ENCODE data around the gene LRRC42. TPM values are rescaled to one million over a fixed set of nuclear protein-coding genes. Genes with fewer than 3 reads are reported as not detected.

LRRC42 gene
- total RNA-seq, 1 donor from 2014 or later, result 30.1 TPM

DNA sequence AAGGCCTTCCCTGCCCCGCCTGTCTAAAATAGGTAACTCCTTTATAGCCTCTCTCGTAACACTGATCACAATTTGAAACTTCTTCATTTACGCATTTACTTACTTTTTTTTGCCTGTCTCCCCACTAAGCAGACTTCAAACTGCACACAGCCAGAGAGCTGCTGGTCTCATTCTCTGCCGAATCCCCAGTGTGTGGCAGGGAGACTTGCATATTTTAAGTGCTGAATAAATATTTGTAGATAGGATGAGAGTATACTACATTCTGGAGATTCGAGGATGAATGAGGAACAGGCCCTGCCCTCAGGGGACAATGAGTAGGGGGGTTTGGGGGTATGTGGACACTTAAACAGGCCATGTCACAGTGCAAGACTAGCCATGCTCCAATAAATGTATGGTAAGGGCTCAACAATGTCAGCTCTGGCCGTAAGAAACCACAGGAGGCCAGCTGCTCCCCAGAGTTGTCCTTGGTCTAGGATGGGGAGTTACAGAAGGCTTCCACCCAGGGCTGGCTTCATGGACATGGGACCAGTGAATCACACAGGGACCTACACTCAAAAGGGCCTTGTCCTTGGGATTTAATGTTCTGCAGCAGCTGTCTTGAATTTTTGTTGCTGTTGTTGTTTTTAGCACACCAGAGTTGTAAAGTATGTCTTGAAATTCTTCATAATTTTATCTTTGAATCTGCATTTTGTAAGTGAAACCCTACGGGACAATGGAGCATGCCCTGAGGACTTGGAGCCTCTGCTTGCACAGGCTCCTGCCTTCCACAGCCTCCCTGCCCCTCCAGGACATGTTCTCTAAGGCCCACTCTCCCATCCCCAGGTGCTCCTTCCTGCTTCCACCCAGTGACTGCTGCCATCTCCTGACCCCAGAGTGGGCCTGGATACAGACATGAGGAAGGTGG, 43.7 kb upstream of the LRRC42 start:
- no peak overlapping the region for H3K4me3 Mint-ChIP-seq (ENCODE audit: unreplicated experiment)
- DNase-seq (ENCODE audit: extremely low spot score, unreplicated experiment), result no peak
- H3K27me3 Mint-ChIP-seq (ENCODE audit: unreplicated experiment), result no peaks in the 10 kb centered on the region
- no peaks in the 10 kb centered on the region for H3K9me3 Mint-ChIP-seq (ENCODE audit: unreplicated experiment)
- TF ChIP-seq, protein P1, sequence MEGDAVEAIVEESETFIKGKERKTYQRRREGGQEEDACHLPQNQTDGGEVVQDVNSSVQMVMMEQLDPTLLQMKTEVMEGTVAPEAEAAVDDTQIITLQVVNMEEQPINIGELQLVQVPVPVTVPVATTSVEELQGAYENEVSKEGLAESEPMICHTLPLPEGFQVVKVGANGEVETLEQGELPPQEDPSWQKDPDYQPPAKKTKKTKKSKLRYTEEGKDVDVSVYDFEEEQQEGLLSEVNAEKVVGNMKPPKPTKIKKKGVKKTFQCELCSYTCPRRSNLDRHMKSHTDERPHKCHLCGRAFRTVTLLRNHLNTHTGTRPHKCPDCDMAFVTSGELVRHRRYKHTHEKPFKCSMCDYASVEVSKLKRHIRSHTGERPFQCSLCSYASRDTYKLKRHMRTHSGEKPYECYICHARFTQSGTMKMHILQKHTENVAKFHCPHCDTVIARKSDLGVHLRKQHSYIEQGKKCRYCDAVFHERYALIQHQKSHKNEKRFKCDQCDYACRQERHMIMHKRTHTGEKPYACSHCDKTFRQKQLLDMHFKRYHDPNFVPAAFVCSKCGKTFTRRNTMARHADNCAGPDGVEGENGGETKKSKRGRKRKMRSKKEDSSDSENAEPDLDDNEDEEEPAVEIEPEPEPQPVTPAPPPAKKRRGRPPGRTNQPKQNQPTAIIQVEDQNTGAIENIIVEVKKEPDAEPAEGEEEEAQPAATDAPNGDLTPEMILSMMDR (IDR thresholded peaks at IDR 0.05), result no peak
- H3K4me1 Mint-ChIP-seq (ENCODE audit: unreplicated experiment), result peaks cover 25% of the 10 kb centered on the region
- H3K36me3 Mint-ChIP-seq (ENCODE audit: unreplicated experiment), result no peaks in the 10 kb centered on the region
- H3K27ac Mint-ChIP-seq (ENCODE audit: unreplicated experiment), result peak overlapping the region; percentile 27

DNA sequence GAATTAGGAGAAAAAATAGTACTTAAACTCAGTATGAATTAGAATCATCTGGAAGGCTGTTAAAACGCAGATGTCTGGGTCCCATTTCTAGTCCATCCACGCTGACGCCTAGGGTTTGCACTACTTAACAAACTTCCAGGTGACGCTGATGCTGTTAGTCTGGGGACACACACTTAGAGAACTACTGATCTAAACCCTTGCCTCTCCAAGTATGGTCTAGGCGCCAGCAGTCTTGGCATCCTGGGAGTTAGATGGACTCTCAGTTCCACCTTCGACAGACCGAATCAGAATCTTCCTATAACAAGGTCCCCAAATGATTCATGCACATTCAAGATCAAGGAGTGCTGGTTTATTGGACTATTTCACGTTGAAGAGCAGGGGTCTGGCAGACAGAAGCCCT, 40.6 kb upstream of the LRRC42 start:
- Mint-ChIP-seq H3K27me3 (ENCODE audit: unreplicated experiment) (no peaks in the 10 kb centered on the region), H3K27ac (ENCODE audit: unreplicated experiment) (no peak overlapping the region), H3K4me3 (ENCODE audit: unreplicated experiment) (no peak overlapping the region), H3K4me1 (ENCODE audit: unreplicated experiment) (peaks cover 18% of the 10 kb centered on the region), H3K36me3 (ENCODE audit: unreplicated experiment) (no peaks in the 10 kb centered on the region), H3K9me3 (ENCODE audit: unreplicated experiment) (no peaks in the 10 kb centered on the region)
- TF ChIP-seq, protein P1 (IDR thresholded peaks at IDR 0.05), result no peak
- DNase-seq (ENCODE audit: extremely low spot score, unreplicated experiment), result no peak

DNA sequence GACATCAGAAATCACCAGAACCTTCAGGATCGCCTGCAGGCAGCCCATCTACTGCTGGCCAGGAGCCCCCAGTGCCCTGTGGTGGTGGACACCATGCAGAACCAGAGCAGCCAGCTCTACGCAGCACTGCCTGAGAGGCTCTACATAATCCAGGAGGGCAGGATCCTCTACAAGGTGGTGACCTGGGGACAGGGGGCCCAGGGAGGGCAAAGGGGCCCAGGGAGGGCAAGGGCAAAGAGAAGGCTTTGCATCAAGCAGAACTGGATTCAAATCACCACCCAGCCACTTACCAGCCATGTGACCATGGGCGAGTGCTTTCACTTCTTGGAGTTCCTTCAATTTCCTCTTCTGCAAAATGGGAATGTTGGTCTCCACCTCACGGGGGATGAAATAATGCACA, 40.0 kb upstream of the LRRC42 start:
- TF ChIP-seq, protein P1 (IDR thresholded peaks at IDR 0.05), result no peak
- H3K9me3 Mint-ChIP-seq (ENCODE audit: unreplicated experiment), result no peaks in the 10 kb centered on the region
- H3K27me3 Mint-ChIP-seq (ENCODE audit: unreplicated experiment), result no peaks in the 10 kb centered on the region
- peaks cover 18% of the 10 kb centered on the region for H3K4me1 Mint-ChIP-seq (ENCODE audit: unreplicated experiment)
- no peaks in the 10 kb centered on the region for H3K36me3 Mint-ChIP-seq (ENCODE audit: unreplicated experiment)
- no peak overlapping the region for H3K27ac Mint-ChIP-seq (ENCODE audit: unreplicated experiment)
- DNase-seq (ENCODE audit: extremely low spot score, unreplicated experiment), result no peak
- H3K4me3 Mint-ChIP-seq (ENCODE audit: unreplicated experiment), result no peak overlapping the region

DNA sequence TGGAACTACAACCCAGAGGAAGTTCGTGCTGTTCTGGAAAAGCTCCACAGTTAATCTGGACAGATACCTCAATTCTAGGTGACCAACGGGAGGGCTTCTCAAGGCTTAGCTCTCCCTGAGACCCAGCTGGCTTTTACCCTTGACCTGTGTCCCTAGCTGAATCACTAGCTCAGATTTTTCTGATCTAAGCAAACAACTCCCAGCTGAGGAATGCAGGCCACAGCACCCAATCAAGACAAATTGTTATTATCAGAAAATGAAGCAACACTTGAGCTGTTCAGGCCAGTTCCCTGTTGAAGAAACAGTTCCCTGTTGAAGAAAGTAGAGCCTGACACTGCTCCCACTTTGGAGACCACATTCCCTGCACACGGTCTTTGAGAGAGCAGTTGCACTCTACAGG, 36.2 kb upstream of the LRRC42 start:
- H3K27ac Mint-ChIP-seq (ENCODE audit: unreplicated experiment), result no peak overlapping the region
- no peaks in the 10 kb centered on the region for H3K9me3 Mint-ChIP-seq (ENCODE audit: unreplicated experiment)
- no peak overlapping the region for H3K4me3 Mint-ChIP-seq (ENCODE audit: unreplicated experiment)
- no peak for DNase-seq (ENCODE audit: extremely low spot score, unreplicated experiment)
- TF ChIP-seq, protein P1 (IDR thresholded peaks at IDR 0.05), result no peak
- no peaks in the 10 kb centered on the region for H3K27me3 Mint-ChIP-seq (ENCODE audit: unreplicated experiment)
- no peaks in the 10 kb centered on the region for H3K4me1 Mint-ChIP-seq (ENCODE audit: unreplicated experiment)
- peaks cover 4% of the 10 kb centered on the region for H3K36me3 Mint-ChIP-seq (ENCODE audit: unreplicated experiment)

DNA sequence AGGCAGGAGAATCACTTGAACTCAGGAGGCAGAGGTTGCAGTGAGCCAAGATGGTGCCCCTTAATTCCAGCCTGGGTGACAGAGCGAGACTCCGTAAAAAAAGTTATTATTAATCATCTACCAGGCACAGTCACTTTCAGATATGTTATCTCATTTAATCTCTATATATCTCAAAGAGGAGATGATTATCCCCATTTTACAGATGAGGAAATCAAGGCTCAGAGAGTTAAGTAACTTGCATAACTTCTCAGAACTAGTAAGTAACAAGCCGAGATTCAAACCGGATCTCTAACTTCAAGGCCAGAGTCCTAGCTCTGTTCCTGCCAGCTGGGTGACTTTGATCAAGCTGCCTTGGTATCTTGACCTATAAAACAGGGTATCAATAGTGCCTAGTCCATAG, 34.7 kb upstream of the LRRC42 start:
- no peaks in the 10 kb centered on the region for H3K9me3 Mint-ChIP-seq (ENCODE audit: unreplicated experiment)
- TF ChIP-seq, protein P1 (IDR thresholded peaks at IDR 0.05), result no peak
- DNase-seq (ENCODE audit: extremely low spot score, unreplicated experiment), result no peak
- H3K4me1 Mint-ChIP-seq (ENCODE audit: unreplicated experiment), result no peaks in the 10 kb centered on the region
- H3K36me3 Mint-ChIP-seq (ENCODE audit: unreplicated experiment), result peaks cover 6% of the 10 kb centered on the region
- no peaks in the 10 kb centered on the region for H3K27me3 Mint-ChIP-seq (ENCODE audit: unreplicated experiment)
- no peak overlapping the region for H3K27ac Mint-ChIP-seq (ENCODE audit: unreplicated experiment)
- no peak overlapping the region for H3K4me3 Mint-ChIP-seq (ENCODE audit: unreplicated experiment)
